ENCODE measurements around the gene LPP.

DNA sequence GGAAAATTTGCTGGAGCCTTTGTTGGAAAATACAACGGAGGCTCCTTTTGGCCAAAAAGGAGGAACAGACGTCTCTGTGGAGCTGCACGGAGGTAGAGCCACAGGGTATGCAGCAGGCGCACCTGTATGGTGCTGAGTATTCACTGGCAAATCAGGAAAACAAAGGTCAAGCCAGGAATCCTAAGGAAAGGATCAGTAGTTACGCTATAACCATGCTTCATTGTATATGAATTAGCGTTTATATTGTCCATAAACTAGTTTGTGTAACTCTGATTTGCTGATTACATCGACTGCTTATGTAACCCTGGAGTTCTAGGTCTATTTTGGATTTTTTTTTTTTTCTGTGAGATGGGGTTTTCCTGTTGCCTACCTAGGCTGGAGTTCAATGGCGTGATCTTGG is 45.4 kb downstream of the LPP start:
- TF ChIP-seq CTCF (conservative IDR thresholded peaks at IDR 0.05; ENCODE audit: low read depth, low read length) (no peak), USF2 (IDR thresholded peaks at IDR 0.05; ENCODE audit: low read depth, low read length) (no peak), RAD21 (IDR thresholded peaks at IDR 0.05; ENCODE audit: low read length) (no peak), BHLHE40 (IDR thresholded peaks at IDR 0.05; ENCODE audit: low read depth, low read length) (no peak), RFX5 (IDR thresholded peaks at IDR 0.05; ENCODE audit: low read depth, low read length) (no peak), POLR2A (IDR thresholded peaks at IDR 0.05; ENCODE audit: low read depth, low read length) (no peak), CHD1 (IDR thresholded peaks at IDR 0.05; ENCODE audit: low read depth, low read length) (no peak), MXI1 (IDR thresholded peaks at IDR 0.05; ENCODE audit: borderline replicate concordance, low read depth, low read length) (no peak), CEBPB (IDR thresholded peaks at IDR 0.05; ENCODE audit: low read depth, low read length) (no peak), FOS (IDR thresholded peaks at IDR 0.05; ENCODE audit: low read depth, low read length) (no peak), NFE2L2 (IDR thresholded peaks at IDR 0.05; ENCODE audit: low read depth, low read length) (no peak), SMC3 (IDR thresholded peaks at IDR 0.05; ENCODE audit: low read depth, low read length) (no peak), MAZ (IDR thresholded peaks at IDR 0.05; ENCODE audit: borderline replicate concordance, low read depth, low read length) (no peak), RCOR1 (IDR thresholded peaks at IDR 0.05; ENCODE audit: insufficient replicate concordance, low read length) (no peak)
